Stimulated activated CD4-positive, alpha-beta T cell treated with anti-CD3 and anti-CD28 coated beads, Interleukin-4, amount 100 ng/mL, for 1 hour (primary cell): Measurements from ENCODE around the gene EN2.

Experiments used
- DNase-seq: peaks from one replicate; pipeline ENCODE4 v3.0.0-alpha.2; 2020

EN2 gene

DNA sequence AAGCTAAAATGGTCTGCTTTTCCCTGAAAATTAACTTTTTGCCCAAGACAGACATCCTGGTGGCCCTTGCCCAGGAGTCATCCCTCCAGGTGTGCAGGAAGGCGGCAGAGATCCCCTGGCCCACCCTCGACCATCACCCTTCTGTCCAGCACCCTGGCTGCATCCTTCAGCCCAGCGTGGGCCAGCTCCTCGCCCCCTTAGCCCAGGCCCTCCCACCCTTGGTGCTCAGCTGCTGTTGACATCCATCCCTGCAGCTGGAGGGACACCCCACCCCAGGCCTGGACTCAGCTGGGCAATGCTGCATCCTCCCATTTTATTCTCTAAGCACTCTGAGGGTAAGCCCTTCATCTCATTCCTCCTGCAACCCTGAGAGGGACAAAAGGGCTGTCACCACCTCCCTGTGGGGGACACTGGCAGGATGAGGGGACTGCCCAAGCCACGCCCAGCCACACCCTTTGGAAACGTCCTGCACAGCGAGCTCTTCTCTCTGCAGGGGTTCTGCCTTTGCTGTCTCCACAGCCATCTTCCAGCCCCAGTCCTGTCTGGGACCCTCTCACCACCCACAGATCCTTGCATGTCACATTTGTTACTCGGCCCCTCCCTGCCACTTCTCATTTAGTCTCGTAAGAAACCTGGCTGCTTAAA, 30.7 kb downstream of the EN2 start:
- no peak for DNase-seq

DNA sequence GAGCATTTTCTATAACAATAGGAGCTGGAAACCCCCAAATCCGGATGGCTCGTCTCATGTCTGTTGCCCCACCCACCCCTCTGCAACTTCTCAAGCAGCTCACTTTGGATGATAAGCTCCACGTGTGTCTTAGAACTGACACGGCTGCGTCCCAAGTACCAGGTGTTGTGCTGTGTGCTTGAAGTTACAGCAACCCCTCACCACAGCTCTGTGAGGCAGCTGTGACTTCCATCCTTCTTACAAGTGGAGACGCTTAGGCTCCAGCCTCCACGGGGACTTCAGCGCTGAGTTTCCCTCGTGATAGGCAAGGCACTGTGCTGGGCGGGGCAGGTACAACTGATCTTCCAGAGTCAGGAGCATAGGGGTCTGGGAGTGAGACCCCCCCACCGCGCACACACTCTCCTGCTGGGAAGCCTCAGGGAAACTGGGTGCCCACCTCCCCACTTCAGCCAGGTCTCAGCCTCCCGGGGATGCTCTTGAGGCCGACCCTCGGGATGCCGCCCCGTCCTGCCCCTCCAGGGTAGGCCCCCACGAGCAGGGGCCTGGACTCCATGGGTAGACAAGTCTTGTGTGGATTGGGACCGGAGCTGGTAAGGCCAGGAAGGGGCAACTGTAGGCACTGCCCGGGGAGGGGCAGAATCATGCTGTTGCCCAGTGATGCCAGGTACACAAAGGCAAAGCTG, 31.4 kb downstream of the EN2 start:
- no peak for DNase-seq

DNA sequence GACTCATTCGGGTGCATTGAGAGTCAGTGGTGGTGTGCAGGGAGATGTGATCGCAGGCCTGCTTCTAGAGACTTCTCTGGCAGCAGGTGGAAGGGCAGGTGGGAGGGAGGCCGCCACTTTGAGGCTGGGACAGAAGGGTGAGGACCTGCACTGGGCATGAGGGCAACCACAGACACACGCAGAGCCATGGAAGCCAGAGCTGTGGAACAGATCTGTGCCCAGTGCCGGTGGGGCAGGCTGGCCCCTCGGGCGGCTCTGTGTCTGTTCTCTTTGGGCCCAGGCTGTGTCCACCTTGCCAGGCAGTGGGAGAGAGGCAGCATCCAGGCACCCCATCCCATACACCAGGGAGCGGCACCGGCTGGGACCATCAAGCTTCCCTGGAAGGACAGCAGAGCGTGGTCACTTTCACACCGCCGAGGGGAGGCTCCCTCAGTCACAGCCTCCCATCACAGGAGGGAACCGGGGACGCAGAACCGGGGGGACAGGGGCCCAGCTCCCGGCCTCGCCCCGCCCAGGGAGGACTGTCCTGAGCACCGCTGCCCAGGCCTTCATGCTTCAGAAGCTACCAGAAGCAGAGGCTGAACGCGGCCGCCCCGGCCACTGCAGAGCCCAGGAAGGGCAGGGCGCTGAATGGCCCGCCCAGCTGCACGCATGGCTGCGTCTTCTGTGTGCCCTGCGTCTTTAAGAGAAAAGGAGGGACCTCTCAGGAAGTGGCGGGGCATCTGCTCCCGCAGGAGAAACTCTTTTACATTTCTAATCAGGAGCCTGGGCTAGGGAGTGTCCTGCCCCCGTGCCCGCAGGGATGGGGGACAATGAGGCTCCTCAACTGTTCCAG, 32.1 kb downstream of the EN2 start:
- no peak for DNase-seq

DNA sequence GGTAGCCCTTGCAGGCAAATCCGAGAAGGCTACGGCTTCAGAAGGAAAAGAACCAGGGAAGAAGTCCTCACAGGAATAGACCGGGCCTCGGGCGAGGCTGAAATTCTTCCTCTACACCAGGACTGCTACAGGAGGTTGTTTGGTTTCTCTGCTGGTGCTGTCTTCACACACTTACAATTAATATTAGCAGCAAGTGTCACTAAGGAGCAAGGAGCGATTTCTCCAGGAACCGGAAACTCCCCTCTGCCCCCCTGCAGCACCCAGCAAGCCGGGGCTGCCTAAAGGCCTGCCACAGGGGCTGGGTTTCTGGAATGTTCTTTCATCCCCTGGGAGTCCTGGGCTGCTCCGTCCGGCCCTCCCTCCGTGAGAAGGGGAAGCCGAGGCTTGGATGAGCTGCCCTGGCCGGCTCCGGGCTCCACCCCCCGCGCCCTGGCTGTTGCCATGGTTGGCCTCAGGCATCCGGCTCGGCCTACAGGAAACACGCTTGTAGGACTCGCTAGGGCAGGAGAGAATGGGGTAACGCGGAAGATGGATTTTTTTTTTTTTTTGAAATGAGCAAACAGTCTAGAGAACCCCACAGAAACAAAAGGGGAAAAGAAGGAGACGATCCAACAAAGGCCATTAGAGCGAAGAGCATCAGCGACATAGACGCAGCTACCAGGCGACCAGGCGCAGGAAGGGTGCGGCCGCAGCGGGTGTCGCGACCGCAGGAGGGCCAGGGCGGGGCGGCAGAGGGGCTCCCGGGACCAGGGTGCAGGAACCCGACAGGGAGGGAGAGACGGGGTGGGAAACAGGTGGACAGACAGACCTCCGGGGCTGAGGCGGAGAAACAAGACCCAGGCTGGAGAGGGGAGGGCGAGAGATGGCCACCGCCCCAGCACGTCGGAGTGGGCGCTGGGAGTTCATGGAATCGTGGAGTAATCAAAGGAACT, 33.0 kb downstream of the EN2 start:
- peak; percentile 35 for DNase-seq

DNA sequence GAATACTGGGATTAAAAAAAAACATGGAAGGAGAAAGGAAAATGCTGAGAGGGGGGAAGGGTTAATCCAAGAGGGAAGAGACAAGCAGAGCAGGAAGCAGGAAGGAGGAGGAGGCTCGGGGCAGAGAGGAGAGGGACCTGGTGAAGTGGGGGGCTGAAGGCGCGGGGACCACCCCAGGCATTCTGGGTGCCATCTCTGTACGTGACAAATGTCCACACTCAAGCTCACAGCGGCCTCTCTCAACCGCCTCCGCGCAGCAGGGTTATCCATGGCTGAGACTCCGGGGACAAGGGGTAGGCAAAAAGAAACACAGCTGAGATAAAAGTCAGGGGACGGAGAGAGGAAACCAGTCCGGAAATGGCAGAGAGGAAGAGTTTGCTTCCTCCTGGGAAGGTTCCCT, 33.9 kb downstream of the EN2 start:
- no peak for DNase-seq

DNA sequence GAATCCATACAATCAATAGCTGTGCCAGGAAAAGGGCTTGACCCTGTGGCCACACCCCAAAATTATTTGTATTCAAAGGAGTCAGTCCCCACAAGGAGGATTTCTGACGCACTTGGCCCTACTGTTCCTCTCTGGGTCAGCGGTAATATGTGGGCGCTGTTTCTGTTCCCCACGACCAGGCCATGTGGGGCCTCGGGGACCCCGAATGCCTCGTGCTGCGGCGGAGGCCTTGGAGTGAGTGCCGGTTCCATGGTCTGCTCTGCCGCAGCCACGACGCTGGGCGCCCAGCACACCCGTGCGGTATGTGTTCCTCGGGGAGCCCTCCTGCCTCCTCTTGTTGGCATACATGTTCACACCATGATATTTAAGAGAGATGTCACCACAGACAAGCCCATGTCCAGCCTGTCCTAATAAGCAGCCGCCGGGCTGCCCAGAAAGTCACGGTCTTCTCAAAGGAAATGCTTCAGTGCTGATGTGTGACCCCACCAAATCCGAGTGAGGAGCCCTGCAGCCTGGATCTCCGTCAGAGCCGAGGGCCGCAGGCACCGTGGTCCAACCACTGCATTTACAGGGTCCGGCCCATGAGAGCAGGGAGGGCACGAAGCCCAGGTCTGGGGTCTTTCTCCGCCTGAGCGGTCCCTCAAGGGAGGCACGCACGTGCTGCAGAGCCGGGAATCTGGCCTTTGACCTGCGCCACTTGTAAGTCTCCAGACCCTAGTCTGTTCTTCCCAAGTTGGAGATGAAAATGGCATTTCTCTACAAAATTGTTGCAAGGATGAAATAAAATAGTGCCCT, 36.0 kb downstream of the EN2 start:
- no peak for DNase-seq

DNA sequence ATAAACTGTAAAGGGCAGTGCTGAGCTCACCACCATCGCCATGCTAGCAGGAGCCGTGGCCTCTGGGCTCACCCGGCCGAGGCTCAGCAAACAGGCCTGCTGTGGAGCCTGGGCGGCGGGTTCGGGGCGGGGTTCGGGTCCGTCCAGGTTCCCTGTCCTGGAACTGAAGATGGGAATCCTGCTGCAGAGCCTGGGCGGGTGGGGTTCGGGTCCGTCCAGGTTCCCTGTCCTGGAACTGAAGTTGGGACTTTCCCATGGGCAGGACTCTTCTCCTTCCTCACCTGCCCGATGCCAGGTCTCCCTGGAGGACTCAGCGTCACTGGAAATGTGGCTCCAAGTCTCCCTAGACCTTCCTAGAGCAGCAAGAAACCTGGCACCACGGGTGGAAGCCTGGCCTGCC, 36.6 kb downstream of the EN2 start:
- DNase-seq, result no peak

DNA sequence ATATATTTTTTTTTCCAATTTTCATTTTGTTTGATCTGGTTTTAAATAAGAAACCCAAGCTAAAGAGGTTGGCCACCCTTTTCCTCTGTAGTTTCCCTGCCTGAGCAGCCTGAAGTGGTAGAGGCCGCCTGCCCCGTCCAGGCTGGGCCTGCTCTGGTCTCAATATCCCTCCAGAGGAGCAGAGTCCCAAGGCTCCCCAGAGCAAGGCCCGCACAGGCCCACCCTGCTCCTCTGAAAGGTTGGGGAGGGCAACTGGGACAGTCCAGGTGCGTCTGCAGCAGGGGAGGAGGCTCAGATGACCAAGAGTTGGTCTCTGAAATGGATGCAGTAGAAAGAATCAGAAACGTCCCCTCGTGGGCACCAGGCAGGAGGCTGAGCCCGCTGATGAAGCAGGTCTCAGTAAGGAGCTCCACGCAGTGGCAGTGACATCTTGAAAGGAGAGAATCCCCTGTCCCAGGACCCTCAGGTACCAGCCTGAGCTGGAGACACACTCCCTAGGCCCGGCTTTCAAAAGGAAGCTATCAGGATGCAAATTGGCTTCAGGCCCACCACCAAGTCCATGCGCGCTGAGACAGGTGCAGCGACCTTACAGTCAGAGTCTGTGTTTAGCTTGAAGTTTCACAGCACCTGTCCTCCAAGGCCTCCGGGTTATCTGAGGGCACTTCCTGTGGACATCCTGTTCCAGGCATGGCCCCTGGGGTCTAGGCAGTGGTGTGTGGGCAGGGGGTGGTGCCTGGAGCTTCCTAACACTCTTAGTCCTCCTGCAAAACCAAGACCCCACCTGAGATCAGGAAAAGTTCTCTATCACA, 37.7 kb downstream of the EN2 start:
- DNase-seq, result no peak

DNA sequence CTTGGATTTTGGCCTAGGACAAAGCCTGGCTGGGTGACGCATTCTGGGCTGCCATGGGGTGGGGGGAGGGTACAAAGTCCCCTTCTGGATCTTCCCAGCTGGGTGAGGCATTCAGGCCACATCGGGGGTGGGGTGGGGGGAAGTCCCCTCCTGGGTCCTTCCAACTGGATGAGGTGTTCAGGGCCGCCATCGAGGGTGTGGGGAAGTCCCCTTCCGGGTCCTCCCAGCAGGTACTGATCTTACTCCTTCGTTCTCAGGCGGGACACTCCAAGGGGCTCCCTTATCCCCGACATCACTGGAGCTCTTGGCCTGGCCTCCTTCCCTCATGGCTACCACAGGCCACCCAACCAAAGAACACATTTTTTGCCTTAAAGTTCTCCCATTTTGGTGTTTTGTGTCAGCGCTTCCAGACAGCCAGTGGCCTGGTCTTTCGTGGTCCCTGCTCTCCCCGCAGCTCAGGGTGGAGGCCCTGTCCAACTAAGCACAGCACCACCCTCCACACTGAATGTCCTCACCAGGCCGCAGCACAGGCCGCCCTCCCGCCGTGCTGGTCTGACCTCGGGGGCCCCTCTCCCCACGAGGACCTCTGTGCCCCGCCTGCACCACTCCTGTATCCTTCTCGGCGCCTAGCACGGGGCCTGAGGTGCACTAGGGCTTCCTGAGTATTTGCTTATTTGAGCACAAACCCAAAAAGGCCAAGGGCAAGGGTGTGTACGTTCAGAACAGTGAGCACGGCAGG, 38.5 kb downstream of the EN2 start:
- no peak for DNase-seq

DNA sequence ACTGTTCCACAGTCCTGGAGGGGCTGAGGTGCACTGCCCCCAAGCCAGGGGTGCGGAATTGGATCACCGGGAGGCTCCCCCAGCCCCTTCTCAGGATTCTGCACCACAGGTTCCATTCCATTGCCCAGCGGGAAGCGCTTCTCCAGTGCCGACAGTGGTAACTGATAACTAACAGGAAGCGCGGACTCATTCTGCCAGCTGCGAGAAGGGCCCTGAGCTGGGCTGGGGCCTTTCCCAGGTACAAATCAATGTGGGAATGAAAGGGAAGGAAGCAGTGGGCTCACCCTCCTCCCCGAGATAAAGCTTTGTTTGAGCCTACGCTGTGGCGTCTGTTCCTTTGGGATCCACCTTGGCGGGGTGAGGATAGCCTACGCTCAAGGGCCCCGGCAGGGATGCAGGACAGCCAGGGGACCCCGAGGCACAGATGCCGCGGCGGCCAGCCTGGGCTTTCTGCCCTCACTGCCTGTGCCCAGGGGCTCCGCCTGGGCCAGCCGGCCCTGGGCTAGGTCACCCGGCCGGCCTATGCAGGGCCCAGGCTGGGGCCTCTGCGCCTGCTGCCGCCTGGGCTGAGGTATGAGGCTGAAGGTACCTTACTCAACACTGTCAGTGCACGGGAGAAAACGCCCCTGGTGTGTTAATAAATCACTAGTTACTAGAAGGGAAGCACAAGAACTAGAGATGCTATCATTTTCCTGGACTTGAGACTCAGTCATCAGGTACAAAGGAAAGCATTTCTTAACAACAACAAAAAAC, 39.4 kb downstream of the EN2 start:
- no peak for DNase-seq

DNA sequence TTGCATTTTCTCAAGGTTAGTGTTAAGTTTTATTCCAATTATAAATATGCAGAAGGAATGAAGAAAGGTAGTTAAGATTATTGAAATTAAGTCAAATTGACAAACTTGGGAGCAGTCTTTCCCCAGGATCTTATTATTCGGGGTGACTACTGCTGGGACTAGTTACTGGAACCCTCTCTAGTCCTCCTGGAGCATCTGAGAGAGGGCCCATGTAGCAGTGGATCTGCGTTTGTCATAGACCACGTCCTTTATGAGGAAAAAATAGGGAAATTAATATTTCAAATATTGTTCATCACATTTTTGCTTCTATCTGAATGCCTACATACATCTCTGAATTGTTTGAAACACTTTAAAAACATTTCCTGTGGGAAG, 47.5 kb downstream of the EN2 start:
- no peak for DNase-seq

DNA sequence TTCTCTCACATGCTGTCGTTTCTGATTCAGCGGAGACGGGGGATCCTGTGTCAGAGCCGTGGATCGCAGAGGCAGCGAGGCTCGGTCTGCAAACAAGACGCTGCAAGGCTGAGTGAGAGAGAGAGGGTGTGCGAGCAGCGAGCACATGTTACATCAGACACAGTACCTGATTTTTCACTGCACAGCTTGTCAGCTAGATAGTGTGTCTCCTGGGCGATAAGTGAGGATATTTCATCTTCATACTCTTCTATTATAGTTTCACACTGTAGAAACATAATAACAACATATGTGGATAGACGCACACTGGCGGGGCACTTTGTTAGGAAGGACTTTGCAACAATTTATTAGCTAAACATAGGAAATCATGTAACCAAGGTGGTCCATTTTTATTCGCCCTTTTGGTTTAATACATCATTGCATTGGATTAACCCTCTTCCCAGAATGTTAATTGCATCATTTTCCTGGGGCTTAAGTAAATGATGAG, 49.0 kb downstream of the EN2 start:
- no peak for DNase-seq

DNA sequence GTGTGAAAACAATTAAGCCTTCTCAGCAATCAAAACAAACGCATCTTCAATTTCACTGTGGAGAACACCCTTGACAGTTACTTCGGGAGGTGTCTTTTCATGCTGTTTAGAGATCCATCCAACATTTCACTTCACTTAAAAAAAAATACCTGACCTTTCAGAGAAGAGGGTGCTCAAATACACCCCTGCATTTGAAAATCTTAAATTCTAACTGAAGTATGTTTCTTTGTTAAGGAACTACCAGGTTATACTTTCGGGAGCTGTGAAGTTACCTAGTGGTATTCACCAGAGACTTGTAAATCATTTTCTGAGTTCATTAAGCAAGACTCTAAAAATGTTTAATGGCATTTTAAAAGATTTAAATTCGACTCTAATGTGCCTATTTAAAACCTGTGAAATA, 49.6 kb downstream of the EN2 start:
- DNase-seq, result no peak

DNA sequence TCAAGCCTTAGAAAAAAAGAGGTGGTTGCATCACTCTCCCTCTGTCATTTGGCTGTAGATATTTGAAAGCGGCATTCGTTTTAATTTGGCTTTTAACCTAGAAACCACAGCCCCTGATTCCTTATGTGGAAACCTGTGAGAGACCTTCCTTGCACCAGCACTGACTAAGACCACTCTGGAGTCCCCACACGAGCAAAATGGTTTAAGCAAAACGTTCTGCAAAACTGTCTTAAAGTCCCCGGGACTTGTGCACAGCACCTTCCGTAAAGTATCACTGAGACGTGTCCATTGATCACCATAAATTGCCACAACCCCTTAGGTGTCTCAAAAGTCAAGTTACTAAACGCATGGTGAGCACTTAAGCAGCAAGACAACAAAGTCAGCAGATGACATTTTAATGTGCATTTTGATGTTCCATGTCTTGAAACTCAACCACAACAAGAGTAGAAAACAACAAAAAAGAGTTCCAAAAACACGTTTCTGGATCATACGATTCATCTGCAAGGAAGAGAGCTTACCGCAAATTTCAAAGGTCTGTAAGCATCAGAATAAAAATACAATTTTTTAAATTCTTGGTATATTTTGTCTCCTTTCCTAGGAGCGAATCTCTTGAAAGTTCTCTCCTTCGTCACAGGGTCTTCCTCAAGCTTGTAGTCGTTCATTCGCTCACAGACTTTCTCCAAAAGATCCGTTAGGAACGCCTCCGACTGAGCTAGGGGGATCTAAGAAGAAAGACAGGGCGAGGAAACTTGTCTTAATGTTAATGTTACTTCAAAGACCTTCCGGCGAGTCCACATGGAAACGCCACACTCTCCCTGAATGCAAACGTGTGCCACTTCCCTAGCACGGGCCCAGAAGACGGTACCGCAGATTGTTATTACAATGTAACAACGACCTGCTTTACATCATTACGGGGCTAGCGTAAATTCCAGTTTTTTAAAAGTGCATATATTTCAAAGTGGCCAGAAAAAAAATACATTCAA, 50.7 kb downstream of the EN2 start:
- no peak for DNase-seq

DNA sequence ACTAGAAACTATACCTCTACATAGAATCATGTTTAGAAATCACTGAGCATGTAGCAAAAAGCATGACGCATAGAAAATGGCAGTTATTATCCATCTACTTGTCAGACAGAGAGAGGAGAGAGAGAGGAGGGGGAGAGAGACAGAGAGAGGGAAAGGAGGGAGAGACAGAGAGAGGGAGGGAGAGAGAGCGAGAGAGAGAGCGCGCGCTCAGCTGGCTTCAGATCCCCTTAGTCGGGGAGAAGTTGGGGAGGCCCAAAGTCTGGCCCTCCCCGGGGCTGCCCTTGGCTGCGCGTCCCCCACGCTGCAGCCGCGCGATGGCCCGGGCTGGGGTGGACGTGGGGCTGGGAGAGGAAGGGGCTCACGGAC, 51.4 kb downstream of the EN2 start:
- DNase-seq, result no peak

DNA sequence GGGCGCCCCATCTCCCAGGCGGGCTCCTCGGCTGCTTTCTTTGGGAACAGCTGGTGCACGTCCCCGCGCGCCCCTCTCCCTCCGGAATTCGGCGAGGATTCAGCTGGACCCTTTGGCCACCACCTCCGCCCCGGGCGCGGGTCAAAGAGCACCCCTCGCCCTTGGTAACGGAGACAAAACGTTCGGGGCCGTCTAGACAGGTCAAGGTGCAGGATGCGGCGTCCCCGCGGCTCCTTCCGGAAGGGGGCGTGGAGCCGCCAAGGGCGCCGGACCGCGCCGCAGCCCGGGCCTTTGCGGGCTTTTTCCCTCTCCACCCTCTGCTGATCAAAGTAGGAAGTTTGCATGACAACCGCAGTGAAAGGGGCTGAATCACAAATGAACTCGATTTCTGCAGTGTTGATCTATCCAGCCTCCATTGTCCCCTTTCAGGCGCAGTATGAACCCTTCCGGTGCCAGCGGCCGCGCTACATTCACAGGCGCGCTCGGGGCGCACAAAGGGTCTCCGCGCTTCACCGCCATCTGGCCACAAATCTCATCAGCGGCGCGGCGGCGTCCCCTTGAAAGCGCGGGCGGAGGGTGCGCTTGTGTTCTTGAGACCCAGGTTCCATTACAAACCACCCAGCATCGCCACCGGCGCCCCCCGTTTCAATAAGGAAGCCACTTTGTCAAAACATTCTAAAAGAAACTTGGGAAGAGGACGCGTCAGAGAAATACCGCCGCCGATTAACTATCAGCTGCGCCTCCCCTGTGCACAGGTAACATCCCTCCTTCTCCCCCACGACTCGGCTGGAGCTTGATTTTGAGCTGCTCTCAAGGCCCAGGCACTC, 52.0 kb downstream of the EN2 start:
- DNase-seq, result no peak

DNA sequence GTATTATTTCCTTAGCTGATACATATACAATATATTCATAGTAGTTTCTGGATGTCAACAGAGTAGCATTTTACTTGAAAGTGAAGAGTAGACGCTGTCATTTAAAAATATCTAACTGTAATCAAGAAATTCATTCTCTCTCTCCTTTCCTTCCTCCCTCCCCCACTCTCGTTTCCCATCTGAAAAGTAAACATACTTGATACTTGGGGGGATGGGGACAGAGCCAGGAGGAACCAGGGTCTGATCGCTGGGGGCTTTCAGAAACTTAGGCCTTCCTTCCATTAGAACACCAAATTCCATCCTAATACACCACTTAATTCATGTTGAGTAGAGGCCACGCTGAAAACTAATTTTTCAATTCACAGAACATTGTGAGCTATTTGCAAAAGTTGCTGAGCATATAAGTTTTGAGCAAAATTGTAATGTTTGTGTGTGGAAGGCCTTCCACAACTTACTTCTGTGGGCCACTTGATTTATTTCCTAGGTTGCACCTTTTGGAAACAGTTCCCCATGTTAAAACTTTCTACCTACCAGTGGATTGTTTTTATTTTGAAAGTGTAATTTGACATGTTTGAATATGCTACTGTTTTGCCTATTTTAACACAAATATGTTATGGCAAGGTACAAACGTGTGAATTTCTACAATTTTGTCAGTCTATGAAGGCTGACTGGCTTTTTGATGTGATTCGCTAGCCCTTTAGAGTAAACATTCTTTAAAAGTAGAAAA, 53.2 kb downstream of the EN2 start:
- DNase-seq, result no peak
